HG03558 (cell line): ENCODE data around the gene PCYT2.

Source experiments
- ATAC-seq: cut with Tn5 transposase; IDR thresholded peaks from one replicate; pipeline ENCODE4 v1.9.1; 2021; ENCODE audit warnings: moderate number of reproducible peaks; ENCODE audit not compliant: unreplicated experiment; ENCODE audit errors: extremely low read depth

PCYT2 gene

DNA sequence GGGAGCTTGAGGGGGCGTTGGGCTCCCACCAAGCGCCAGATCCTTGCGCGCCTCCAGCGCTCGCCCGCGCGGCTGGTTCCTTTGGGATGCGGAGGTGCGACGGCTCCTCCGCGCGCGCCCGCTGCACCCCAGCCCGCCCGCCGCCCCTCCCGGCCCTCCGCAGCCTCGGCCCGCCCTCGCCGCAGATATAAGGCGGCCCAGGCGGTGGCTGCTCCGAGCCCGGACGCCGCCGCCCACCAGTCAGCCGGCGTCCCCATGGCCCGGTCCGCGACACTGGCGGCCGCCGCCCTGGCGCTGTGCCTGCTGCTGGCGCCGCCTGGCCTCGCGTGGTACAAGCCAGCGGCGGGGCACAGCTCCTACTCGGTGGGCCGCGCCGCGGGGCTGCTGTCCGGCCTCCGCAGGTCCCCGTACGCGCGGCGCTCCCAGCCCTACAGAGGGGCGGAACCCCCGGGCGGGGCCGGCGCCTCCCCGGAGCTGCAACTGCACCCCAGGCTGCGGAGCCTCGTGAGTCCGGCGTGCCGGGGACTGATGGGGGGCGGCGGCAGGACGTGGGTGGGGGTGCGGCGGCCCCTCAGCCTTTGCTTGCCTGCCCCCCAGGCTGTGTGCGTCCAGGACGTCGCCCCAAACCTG lies 9.1 kb downstream of the PCYT2 start, which contains the start of gene NPB:
TSS of gene NPB (plus strand) at position 216 of the 630 bp plus-strand sequence. CDS start at position 256, 40 bp downstream.
- no peak for ATAC-seq

- no peak for ATAC-seq
These were observed 9.8 kb downstream of the PCYT2 start for GRCh38 chr17:81901167-81902022.

GRCh38 chr17:81900181-81900820 lies 10.9 kb downstream of the PCYT2 start:
- ATAC-seq: no peak

- no peak for ATAC-seq
These were observed 11.6 kb downstream of the PCYT2 start for GRCh38 chr17:81899514-81900166.

GRCh38 chr17:81898885-81899284 lies 12.3 kb downstream of the PCYT2 start:
- ATAC-seq: no peak

DNA sequence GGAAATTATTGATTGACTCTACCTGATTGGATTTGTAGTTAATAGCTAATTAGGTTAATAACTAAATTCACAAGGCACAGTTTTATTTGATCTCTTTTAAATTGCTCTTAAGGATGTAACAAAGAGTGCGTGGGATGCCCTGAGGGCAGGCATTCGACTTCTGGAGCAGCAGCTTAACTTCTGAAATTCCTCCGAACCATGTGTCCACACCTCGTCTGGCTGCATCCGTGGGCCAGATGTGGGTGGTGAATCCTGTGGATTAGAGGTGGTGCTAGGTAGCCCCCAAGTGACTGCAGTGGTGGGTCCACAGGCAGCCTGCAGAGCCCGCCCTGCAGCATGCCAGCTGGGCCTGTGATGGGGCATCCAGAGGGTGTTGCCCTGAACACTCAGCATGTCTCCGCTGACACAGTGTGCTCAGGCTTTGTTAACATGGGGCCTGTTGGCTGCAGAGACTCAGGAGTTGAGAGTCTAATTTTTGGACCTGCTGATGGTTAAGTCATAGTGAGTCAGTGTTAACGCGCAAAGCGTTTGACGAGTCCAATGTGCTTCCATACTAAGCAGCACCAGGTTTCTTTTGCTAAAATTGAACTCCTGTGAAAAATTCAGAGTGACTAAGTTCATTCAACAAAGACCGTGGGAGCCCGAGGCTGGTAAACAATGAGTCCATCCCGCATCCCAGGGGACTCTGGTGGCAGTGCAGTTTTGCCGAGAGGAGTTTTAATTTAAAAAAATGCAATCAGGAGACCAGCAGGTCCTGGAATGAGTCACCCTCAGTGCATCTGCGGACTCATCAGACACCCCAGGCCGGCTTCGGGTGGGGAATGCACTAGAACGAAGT lies 13.0 kb downstream of the PCYT2 start:
- ATAC-seq: no peak

DNA sequence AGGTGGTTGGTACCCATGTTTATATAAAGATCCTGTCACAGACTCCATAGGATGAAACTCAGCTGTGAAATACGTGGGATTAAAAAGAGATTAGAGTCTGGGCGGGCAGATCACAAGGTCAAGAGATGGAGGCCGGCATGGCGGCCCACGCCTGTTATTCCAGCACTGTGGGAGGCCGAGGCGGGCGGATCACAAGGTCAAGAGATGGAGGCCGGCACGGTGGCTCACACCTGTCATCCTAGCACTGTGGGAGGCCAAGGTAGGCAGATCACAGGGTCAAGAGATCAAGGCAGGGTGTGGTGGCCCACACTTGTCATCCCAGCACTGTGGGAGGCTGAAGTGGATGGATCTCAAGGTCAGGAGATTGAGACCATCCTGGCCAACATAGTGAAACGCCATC lies 15.8 kb downstream of the PCYT2 start:
- ATAC-seq: no peak

GRCh38 chr17:81891303-81891552 lies 20.0 kb downstream of the PCYT2 start:
- ATAC-seq: peak; percentile 9

GRCh38 chr17:81890447-81891302 lies 20.5 kb downstream of the PCYT2 start:
- ATAC-seq: no peak

GRCh38 chr17:81889602-81890001 lies 21.6 kb downstream of the PCYT2 start:
- ATAC-seq: no peak

DNA sequence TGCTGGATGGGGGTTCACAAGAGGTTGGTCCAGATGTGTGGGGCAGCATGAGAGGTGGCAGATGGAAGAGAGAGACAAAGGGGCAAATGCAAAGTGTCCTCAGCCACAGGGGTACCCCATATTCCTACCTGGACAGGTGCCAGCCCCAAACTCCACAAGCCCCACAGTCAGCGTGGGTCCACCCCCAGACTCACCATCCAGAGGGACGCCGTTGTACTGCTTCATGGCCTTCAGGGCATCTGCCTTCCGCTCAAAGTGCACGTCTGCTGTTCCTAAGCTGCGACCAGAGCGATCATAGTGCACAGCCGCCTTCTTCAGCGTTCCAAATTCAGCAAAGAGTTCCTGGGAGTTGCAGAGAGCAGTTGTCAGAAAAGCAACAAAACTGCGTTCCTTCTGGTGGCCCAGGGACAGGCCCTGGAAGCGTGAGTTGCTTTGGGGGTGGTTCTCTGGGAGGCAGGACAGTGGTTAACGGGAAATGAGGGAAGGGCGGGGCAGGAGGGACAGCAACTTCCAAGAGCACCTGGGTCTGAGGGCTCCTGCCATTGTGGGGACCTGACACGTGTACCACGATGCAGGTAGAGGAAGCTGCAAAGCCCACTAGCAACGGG lies 22.1 kb downstream of the PCYT2 start:
- ATAC-seq: no peak

DNA sequence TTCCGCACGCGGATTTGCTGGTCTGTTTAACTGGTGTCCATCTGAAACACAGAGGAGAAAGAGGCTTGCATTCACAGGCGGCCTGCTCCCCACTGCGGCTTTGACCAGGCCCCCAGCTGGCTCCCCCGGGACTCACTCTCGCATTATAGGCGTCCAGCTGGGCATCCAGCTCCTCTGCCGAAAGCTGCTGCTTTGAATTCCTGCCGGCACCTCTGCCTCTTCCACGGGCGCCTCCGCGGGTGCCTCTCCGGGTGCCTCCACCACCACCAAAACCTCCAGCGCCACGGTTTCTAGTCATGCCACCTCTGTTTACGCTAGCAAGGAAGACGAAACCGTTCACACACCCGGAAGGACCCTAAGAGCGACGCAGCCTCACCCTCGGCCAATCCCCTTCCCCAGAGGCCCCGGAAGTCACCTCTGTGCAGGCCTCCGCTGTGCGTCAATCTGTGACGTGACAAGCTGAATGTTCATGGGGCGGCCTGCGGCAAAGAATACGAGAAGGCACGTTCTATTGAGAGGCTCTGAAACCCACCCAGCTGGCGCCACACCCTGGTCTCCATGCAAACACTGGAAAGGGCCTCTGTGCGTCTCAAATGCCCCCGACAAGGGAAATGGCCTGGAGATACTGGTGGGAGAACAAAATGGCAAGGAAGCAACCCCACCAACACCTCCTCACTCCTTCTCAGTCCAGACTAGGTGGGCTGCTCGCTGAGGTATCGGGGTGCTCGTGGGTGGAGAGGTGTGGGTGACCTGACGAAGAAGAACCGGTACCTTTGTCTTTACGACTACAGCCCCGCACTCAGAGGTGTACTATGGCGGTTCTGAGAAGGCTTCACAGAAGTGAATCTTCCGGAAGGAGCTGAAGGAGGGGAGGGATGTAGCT lies 22.9 kb downstream of the PCYT2 start:
- no peak for ATAC-seq

DNA sequence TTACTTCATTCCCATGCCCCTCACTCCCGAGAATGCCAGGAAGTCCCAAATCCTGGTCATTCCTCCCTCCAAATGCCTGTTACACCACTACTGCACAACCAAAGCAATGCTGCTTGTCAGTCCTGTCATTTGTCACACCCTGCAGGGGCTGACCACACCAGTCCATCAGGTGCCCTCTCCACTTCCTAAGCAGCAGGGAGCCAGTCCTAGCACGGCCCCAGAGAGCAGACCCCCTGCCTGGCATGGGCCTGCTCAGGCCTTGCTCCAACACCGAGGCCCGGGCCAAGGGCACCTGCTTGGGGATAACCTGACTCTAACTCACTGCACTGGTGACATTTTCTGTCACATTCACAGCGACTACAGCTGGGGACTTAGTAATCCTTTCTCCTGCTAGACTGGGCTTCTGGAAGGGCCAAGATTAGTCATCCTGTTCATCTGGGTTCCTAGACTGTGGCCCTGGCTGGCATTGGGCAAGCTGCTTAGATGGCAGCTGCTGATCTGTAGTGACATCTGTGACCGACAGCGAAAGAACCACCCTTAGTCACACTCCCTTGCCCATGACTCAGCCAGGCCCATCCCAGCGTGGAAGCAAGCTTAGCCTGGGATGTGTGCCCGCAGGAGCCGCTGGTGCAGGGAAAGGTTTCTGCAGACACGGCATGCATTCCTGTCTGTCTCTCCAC lies 25.2 kb downstream of the PCYT2 start:
- ATAC-seq: no peak

- ATAC-seq: no peak
These were observed 25.7 kb downstream of the PCYT2 start for GRCh38 chr17:81885454-81885853.

GRCh38 chr17:81884968-81885367 lies 26.2 kb downstream of the PCYT2 start:
- no peak for ATAC-seq

DNA sequence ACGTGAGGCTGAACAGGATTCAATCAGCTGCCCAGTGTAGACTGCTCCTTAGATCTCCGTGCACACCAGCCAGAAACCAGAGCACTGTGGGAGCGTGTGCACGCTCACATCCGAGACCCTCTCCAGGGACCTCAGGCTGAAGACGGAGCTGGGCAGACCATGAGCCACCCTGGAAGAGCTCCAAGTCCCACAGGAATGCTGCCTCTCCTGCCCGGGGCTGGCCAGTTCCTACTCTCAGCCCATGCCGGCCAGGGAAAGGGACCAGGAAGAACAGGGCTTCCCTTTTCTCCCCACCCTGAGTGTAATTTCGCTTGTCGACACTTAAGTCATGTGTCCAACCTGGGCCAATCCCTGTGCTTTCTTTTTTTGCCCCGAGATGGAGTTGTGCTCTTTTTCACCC lies 26.7 kb downstream of the PCYT2 start:
- ATAC-seq: no peak

- ATAC-seq: no peak
These were observed 32.1 kb downstream of the PCYT2 start for GRCh38 chr17:81879121-81879520.
